Liver (tissue), 9 donors: ENCODE measurements around the gene GFRA1. TPM values are rescaled to one million over a fixed set of nuclear protein-coding genes. Genes with fewer than 3 reads are reported as not detected.

Experiments used
- DNase-seq: peaks from one replicate; pipeline ENCODE4 v3.0.0-alpha.2; 2017; ENCODE audit warnings: low spot score
- H3K27ac ChIP-seq, 2 donors: one replicate each; pipeline ENCODE4 v1.7.0; 2013; ENCODE audit warnings: inconsistent platforms in 2 of 2, low read length in 2 of 2, control low read depth in 1 of 2, low read depth in 1 of 2, mild to moderate bottlenecking in 1 of 2
- H3K27me3 ChIP-seq, 4 donors: one replicate each; pipeline versions ENCODE4 v1.6.1 to v1.7.0; 2013; ENCODE audit warnings: low read length in 3 of 4, inconsistent platforms in 1 of 4, mild to moderate bottlenecking in 1 of 4, moderate library complexity in 1 of 4; ENCODE audit not compliant: control insufficient read depth in 4 of 4, insufficient read depth in 4 of 4
- H3K36me3 ChIP-seq, 4 donors: one replicate each; pipeline versions ENCODE4 v1.6.1 to v1.7.0; 2013; ENCODE audit warnings: low read length in 3 of 4, mild to moderate bottlenecking in 3 of 4, low read depth in 1 of 4, moderate library complexity in 1 of 4; ENCODE audit not compliant: control insufficient read depth in 4 of 4, insufficient read depth in 3 of 4
- H3K4me1 ChIP-seq, 4 donors: one replicate each; pipeline versions ENCODE4 v1.6.1 to v1.7.0; 2013; ENCODE audit warnings: low read length in 3 of 4, mild to moderate bottlenecking in 3 of 4, moderate library complexity in 1 of 4; ENCODE audit not compliant: control insufficient read depth in 4 of 4, insufficient read depth in 4 of 4
- H3K4me3 ChIP-seq, 3 donors: one replicate each; pipeline versions ENCODE4 v1.6.1 to v1.7.0; 2013; ENCODE audit warnings: low read length in 3 of 3, control low read depth in 1 of 3, low read depth in 1 of 3, mild to moderate bottlenecking in 1 of 3
- H3K9ac ChIP-seq, 2 donors: one replicate each; pipeline ENCODE4 v1.7.0; 2013; ENCODE audit warnings: low read length in 2 of 2, mild to moderate bottlenecking in 2 of 2, moderate library complexity in 2 of 2, control low read depth in 1 of 2, low read depth in 1 of 2
- H3K9me3 ChIP-seq, 4 donors: one replicate each; pipeline versions ENCODE4 v1.6.1 to v1.7.0; 2013; ENCODE audit warnings: low read length in 3 of 4; ENCODE audit not compliant: control insufficient read depth in 4 of 4
- FOXA1 ChIP-seq: IDR thresholded peaks from 2 replicates; pipeline ENCODE4 v1.6.1; 2016; ENCODE audit warnings: antibody characterized with exemption
- FOXA2 ChIP-seq: IDR thresholded peaks from 2 replicates; pipeline ENCODE4 v1.6.1; 2016; ENCODE audit warnings: antibody characterized with exemption
- GABPA ChIP-seq, 2 donors: IDR thresholded peaks in 1 of 2; conservative IDR thresholded peaks in 1 of 2; 2 replicates each; pipeline ENCODE4 v1.6.1; 2016; ENCODE audit warnings: antibody characterized with exemption in 2 of 2, mild to moderate bottlenecking in 1 of 2, moderate library complexity in 1 of 2
- HNF4A ChIP-seq, 2 donors: conservative IDR thresholded peaks; 2 replicates each; pipeline ENCODE4 v1.6.1; 2016; ENCODE audit warnings: antibody characterized with exemption in 2 of 2, mild to moderate bottlenecking in 2 of 2
- HNF4G ChIP-seq: IDR thresholded peaks from 2 replicates; pipeline ENCODE4 v1.6.1; 2016; ENCODE audit warnings: antibody characterized with exemption
- JUND ChIP-seq, 2 donors: IDR thresholded peaks; 2 replicates each; pipeline ENCODE4 v1.6.1; 2016; ENCODE audit warnings: antibody characterized with exemption in 2 of 2
- NR2F2 ChIP-seq: IDR thresholded peaks from 2 replicates; pipeline ENCODE4 v1.6.1; 2016; ENCODE audit warnings: antibody characterized with exemption
- RAD21 ChIP-seq, 2 donors: IDR thresholded peaks; 2 replicates each; pipeline ENCODE4 v1.6.1; 2016; ENCODE audit warnings: antibody characterized with exemption in 2 of 2, mild to moderate bottlenecking in 2 of 2
- SP1 ChIP-seq: IDR thresholded peaks from 2 replicates; pipeline ENCODE4 v1.6.1; 2018; ENCODE audit warnings: antibody characterized with exemption, mild to moderate bottlenecking
- TAF1 ChIP-seq: conservative IDR thresholded peaks from 2 replicates; pipeline ENCODE4 v1.6.1; 2016; ENCODE audit warnings: antibody characterized with exemption, mild to moderate bottlenecking
- WGBS: extraction: QIAGEN DNeasy Blood & Tissue Kit; methylation state at CpG from one replicate; pipeline ENCODE4 v1.1.7; 2013; 5-methylcytosine and 5-hydroxymethylcytosine counted together
- polyA plus RNA-seq, 2 donors: library from polyadenylated mRNA; stranded (reverse) in 1 of 2; unstranded in 1 of 2; fragments of 200-250 nt in 1 of 2; fragments of >200 nt in 1 of 2; fragmentation: Nextera tagmentation in 1 of 2; extraction: Ambion mirVana in 1 of 2; gene quantifications; one replicate each; pipeline versions ENCODE4 v1.2.1 to v1.2.3, GENCODE V29; 2013 to 2015
- total RNA-seq, 2 donors: library from RNA; depleted of rRNA; stranded (reverse); fragments of >200 nt; gene quantifications; one replicate each; pipeline ENCODE4 v1.2.3, GENCODE V29; 2014
- TF ChIP-seq, protein P1 (sequence below): fragments of 150-350 bp; IDR thresholded peaks from 2 replicates; pipeline ENCODE4 v1.5.1; 2017; ENCODE audit warnings: improper control_type of control experiment, low read depth, low read length; ENCODE audit not compliant: missing input control
- TF ChIP-seq, protein P2 (sequence below): IDR thresholded peaks from 2 replicates; pipeline ENCODE4 v1.6.1; 2016; ENCODE audit warnings: antibody characterized with exemption
- TF ChIP-seq, protein P3 (sequence below): IDR thresholded peaks from 2 replicates; pipeline ENCODE4 v1.6.1; 2016; ENCODE audit warnings: antibody characterized with exemption
- TF ChIP-seq, protein P4 (sequence below): IDR thresholded peaks from 2 replicates; pipeline ENCODE4 v1.6.1; 2016; ENCODE audit warnings: antibody characterized with exemption
- TF ChIP-seq, protein P5 (sequence below): IDR thresholded peaks from 2 replicates; pipeline ENCODE4 v1.6.1; 2016; ENCODE audit warnings: antibody characterized with exemption, mild to moderate bottlenecking
- donor health status: healthy.
- donor health status: healthy.
- donor health status: healthy.
- donor health status: healthy.
- donor health status: healthy.

GFRA1 gene
- total and polyA plus RNA-seq, 4 donors = 14.2 to 53.6 (median 17.8) TPM

DNA sequence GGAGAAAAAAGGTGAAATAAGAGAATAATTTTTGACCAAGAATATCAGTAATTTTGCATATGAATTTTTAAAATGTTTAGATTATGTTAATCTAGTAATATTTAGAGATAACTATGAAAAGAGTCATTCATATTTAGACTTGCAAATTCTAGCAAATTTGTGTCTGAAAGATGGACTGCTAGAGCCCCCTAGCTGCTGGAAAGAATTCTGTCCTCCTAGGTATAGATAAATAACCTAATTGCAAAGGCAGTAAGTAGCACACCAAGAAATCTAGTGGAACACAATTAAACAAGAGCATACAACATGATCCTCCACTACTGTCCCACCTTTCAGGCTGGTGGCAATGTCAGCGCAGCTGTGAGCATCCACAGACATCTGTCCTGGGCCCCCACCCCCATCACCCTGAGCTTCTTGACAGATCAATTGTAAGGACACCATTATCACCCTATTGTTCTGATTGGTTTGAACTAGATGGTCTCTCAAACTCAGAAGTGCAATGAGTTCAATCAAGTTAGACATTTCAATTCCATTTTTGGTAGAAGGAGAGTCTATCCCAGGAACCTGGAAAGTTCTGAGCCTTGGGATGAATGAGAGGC lies 15.0 kb upstream of the GFRA1 start:
- Histone ChIP-seq H3K36me3 (no peaks in the 10 kb centered on the region), H3K9ac (no peak overlapping the region), H3K27me3 (no peaks in the 10 kb centered on the region), H3K9me3 (no peaks in the 10 kb centered on the region), H3K4me1 (no peaks in the 10 kb centered on the region), H3K4me3 (no peak overlapping the region), H3K27ac (no peak overlapping the region)
- DNase-seq = no peak
- TF ChIP-seq, protein P1, sequence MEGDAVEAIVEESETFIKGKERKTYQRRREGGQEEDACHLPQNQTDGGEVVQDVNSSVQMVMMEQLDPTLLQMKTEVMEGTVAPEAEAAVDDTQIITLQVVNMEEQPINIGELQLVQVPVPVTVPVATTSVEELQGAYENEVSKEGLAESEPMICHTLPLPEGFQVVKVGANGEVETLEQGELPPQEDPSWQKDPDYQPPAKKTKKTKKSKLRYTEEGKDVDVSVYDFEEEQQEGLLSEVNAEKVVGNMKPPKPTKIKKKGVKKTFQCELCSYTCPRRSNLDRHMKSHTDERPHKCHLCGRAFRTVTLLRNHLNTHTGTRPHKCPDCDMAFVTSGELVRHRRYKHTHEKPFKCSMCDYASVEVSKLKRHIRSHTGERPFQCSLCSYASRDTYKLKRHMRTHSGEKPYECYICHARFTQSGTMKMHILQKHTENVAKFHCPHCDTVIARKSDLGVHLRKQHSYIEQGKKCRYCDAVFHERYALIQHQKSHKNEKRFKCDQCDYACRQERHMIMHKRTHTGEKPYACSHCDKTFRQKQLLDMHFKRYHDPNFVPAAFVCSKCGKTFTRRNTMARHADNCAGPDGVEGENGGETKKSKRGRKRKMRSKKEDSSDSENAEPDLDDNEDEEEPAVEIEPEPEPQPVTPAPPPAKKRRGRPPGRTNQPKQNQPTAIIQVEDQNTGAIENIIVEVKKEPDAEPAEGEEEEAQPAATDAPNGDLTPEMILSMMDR = peak; percentile 82
- no peak for TF ChIP-seq NR2F2
- no peak for TF ChIP-seq JUND (IDR thresholded peaks at IDR 0.05)
- no peak for TF ChIP-seq GABPA (IDR thresholded peaks at IDR 0.05 in 1 of 2, conservative IDR thresholded peaks at IDR 0.05 in 1 of 2)
- TF ChIP-seq SP1 = no peak
- peak; percentile 94 for TF ChIP-seq RAD21 (IDR thresholded peaks at IDR 0.05)
- TF ChIP-seq HNF4G = no peak
- TF ChIP-seq, protein P2, sequence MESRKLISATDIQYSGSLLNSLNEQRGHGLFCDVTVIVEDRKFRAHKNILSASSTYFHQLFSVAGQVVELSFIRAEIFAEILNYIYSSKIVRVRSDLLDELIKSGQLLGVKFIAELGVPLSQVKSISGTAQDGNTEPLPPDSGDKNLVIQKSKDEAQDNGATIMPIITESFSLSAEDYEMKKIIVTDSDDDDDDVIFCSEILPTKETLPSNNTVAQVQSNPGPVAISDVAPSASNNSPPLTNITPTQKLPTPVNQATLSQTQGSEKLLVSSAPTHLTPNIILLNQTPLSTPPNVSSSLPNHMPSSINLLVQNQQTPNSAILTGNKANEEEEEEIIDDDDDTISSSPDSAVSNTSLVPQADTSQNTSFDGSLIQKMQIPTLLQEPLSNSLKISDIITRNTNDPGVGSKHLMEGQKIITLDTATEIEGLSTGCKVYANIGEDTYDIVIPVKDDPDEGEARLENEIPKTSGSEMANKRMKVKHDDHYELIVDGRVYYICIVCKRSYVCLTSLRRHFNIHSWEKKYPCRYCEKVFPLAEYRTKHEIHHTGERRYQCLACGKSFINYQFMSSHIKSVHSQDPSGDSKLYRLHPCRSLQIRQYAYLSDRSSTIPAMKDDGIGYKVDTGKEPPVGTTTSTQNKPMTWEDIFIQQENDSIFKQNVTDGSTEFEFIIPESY = no peak
- no peak for TF ChIP-seq FOXA1
- TF ChIP-seq, protein P3, sequence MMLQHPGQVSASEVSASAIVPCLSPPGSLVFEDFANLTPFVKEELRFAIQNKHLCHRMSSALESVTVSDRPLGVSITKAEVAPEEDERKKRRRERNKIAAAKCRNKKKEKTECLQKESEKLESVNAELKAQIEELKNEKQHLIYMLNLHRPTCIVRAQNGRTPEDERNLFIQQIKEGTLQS = no peak
- TF ChIP-seq, protein P4, sequence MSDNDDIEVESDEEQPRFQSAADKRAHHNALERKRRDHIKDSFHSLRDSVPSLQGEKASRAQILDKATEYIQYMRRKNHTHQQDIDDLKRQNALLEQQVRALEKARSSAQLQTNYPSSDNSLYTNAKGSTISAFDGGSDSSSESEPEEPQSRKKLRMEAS = no peak
- TF ChIP-seq, protein P5, sequence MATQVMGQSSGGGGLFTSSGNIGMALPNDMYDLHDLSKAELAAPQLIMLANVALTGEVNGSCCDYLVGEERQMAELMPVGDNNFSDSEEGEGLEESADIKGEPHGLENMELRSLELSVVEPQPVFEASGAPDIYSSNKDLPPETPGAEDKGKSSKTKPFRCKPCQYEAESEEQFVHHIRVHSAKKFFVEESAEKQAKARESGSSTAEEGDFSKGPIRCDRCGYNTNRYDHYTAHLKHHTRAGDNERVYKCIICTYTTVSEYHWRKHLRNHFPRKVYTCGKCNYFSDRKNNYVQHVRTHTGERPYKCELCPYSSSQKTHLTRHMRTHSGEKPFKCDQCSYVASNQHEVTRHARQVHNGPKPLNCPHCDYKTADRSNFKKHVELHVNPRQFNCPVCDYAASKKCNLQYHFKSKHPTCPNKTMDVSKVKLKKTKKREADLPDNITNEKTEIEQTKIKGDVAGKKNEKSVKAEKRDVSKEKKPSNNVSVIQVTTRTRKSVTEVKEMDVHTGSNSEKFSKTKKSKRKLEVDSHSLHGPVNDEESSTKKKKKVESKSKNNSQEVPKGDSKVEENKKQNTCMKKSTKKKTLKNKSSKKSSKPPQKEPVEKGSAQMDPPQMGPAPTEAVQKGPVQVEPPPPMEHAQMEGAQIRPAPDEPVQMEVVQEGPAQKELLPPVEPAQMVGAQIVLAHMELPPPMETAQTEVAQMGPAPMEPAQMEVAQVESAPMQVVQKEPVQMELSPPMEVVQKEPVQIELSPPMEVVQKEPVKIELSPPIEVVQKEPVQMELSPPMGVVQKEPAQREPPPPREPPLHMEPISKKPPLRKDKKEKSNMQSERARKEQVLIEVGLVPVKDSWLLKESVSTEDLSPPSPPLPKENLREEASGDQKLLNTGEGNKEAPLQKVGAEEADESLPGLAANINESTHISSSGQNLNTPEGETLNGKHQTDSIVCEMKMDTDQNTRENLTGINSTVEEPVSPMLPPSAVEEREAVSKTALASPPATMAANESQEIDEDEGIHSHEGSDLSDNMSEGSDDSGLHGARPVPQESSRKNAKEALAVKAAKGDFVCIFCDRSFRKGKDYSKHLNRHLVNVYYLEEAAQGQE = no peak
- no peak for TF ChIP-seq TAF1
- TF ChIP-seq HNF4A (conservative IDR thresholded peaks at IDR 0.05) = no peak
- no peak for TF ChIP-seq FOXA2
- 13% methylated on average over 1 of the region's 1 CpG for WGBS
